ENCODE measurements around the gene ROR2. TPM values are rescaled to one million over a fixed set of nuclear protein-coding genes. Genes with fewer than 3 reads are reported as not detected.

The ROR2 gene
- total and polyA plus RNA-seq, 4 donors = 2.7 to 32.3 (median 9.2) TPM

DNA sequence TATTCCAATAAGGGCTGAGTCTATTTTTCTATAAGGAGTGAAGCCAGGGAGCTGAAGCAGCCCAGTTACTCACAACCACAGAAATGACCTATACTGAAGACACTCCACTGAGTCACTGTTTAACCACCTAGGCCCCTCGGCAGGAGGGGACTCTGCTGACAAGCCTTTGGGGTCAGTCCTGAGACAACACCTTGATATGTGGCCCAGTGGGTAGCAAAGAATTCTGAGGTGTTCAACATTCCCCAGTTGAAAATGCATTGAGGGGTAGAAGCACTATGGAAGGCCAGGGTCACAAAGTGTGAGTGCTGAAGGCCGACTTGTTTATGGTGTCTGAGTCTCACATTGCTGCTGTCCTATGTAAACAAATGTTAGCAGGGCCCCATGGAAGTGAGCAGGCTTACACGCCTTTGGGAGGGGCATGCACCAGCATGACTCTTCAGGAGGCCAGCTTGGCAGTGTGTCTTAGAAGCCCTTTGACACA, 413.8 kb downstream of the ROR2 start:
- no peak overlapping the region for H3K9ac ChIP-seq (ENCODE audit: insufficient read depth in 1 of 2, low read length in 2 of 2)
- TF ChIP-seq, protein P1, sequence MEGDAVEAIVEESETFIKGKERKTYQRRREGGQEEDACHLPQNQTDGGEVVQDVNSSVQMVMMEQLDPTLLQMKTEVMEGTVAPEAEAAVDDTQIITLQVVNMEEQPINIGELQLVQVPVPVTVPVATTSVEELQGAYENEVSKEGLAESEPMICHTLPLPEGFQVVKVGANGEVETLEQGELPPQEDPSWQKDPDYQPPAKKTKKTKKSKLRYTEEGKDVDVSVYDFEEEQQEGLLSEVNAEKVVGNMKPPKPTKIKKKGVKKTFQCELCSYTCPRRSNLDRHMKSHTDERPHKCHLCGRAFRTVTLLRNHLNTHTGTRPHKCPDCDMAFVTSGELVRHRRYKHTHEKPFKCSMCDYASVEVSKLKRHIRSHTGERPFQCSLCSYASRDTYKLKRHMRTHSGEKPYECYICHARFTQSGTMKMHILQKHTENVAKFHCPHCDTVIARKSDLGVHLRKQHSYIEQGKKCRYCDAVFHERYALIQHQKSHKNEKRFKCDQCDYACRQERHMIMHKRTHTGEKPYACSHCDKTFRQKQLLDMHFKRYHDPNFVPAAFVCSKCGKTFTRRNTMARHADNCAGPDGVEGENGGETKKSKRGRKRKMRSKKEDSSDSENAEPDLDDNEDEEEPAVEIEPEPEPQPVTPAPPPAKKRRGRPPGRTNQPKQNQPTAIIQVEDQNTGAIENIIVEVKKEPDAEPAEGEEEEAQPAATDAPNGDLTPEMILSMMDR (IDR thresholded peaks at IDR 0.05; ENCODE audit: control extremely low read depth, extremely low read depth) = no peak
- no peak overlapping the region for H3K27ac ChIP-seq (ENCODE audit: low read depth in 1 of 2, low read length in 1 of 2)
- H3K36me3 ChIP-seq (ENCODE audit: control insufficient read depth in 4 of 4, insufficient read depth in 4 of 4, low read length in 4 of 4) = no peaks in the 10 kb centered on the region
- H3K4me3 ChIP-seq = no peak overlapping the region
- H3K27me3 ChIP-seq (ENCODE audit: control insufficient read depth in 3 of 3, insufficient read depth in 3 of 3, low read length in 2 of 3) = peaks cover 0 to 3% (median 0%) of the 10 kb centered on the region in 3 donors
- peaks cover 0 to 3% (median 0%) of the 10 kb centered on the region in 5 donors for H3K4me1 ChIP-seq (ENCODE audit: control insufficient read depth in 5 of 5, insufficient read depth in 5 of 5, low read length in 5 of 5)
- no peaks in the 10 kb centered on the region for H3K9me3 ChIP-seq (ENCODE audit: control insufficient read depth in 4 of 4, insufficient read depth in 3 of 4, low read length in 3 of 4)
- DNase-seq = peak in 2 of 3 donors; percentile 17 to 41
- ATAC-seq (ENCODE audit: insufficient read depth, low FRiP score) = no peak
- WGBS, 2 donors = 39 to 61% methylated on average over 3 of the region's 3 CpGs

DNA sequence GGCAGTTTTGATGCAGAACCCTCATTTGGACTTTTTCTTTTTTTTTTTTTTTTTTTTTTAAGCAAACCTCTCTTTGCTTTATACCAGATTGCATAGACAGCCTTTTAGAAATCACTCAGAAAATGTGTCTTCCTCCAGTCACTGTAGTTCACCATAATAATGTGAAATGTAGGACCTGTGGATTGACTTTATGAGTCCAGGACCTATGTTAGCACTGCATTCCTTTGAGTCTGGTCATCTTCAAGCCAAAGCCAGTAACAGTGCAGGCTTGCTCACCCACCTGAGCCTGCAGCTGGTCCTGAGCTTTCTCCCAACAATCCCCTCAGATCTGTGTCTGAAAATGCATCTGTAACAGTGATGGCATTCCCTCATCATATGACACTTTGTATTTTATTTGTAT, 415.7 kb downstream of the ROR2 start:
- Histone ChIP-seq H3K36me3 (ENCODE audit: control insufficient read depth in 4 of 4, insufficient read depth in 4 of 4, low read length in 4 of 4) (no peaks in the 10 kb centered on the region), H3K9ac (ENCODE audit: insufficient read depth in 1 of 2, low read length in 2 of 2) (no peak overlapping the region), H3K4me1 (ENCODE audit: control insufficient read depth in 5 of 5, insufficient read depth in 5 of 5, low read length in 5 of 5) (peaks cover 0 to 12% (median 8%) of the 10 kb centered on the region in 5 donors), H3K9me3 (ENCODE audit: control insufficient read depth in 4 of 4, insufficient read depth in 3 of 4, low read length in 3 of 4) (no peaks in the 10 kb centered on the region), H3K27me3 (ENCODE audit: control insufficient read depth in 3 of 3, insufficient read depth in 3 of 3, low read length in 2 of 3) (peaks cover 0 to 3% (median 0%) of the 10 kb centered on the region in 3 donors), H3K27ac (ENCODE audit: low read depth in 1 of 2, low read length in 1 of 2) (no peak overlapping the region), H3K4me3 (no peak overlapping the region)
- TF ChIP-seq, protein P1 (IDR thresholded peaks at IDR 0.05; ENCODE audit: control extremely low read depth, extremely low read depth) = no peak
- DNase-seq (no peak), ATAC-seq (ENCODE audit: insufficient read depth, low FRiP score) (no peak)

DNA sequence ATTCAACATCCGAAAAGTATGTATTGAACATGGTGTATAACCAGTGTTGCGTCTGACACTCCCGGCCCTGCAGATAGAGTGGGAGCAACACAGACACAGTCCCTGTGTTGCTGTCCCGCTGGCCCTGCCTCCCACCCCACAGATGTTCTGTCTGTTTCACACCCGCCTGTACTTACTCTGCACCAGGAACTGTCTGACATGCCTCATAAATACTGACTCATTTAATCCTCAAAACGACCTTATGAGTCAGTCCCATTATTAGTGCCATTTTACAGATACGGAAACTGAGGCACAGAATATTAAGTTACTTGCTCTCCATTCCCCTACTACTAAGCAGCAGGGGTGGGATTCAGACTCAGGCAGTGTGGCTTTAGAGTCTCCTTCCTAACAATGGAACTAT, 416.6 kb downstream of the ROR2 start:
- 86 to 89% methylated on average over 7 of the region's 7 CpGs for WGBS, 2 donors
- Histone ChIP-seq H3K36me3 (ENCODE audit: control insufficient read depth in 4 of 4, insufficient read depth in 4 of 4, low read length in 4 of 4) (no peaks in the 10 kb centered on the region), H3K27ac (ENCODE audit: low read depth in 1 of 2, low read length in 1 of 2) (no peak overlapping the region), H3K9ac (ENCODE audit: insufficient read depth in 1 of 2, low read length in 2 of 2) (no peak overlapping the region), H3K4me1 (ENCODE audit: control insufficient read depth in 5 of 5, insufficient read depth in 5 of 5, low read length in 5 of 5) (peaks cover 0 to 12% (median 8%) of the 10 kb centered on the region in 5 donors), H3K27me3 (ENCODE audit: control insufficient read depth in 3 of 3, insufficient read depth in 3 of 3, low read length in 2 of 3) (peaks cover 0 to 3% (median 0%) of the 10 kb centered on the region in 3 donors), H3K4me3 (no peak overlapping the region), H3K9me3 (ENCODE audit: control insufficient read depth in 4 of 4, insufficient read depth in 3 of 4, low read length in 3 of 4) (no peaks in the 10 kb centered on the region)
- ATAC-seq (ENCODE audit: insufficient read depth, low FRiP score) (no peak), DNase-seq (no peak)
- TF ChIP-seq, protein P1 (IDR thresholded peaks at IDR 0.05; ENCODE audit: control extremely low read depth, extremely low read depth) = no peak

DNA sequence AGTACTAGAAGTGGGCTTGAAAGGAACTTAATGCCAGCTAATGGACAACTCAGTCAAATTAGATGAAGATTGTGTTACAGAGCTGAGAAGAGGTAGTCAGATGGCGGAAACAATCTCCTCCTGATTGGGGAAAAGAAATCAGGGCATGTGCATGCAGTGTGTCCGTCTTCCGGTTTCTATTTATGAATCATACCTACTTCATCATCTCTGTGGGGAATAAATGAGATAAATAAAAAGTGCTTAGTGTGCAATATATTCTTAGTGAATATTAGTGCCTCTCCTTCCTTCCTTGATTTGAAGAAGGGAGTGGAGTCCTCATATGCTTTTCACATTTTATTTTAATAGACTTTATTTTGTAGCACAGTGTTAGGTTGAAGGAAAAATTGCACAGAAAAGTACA, 417.7 kb downstream of the ROR2 start:
- peaks cover 0 to 12% (median 8%) of the 10 kb centered on the region in 5 donors for H3K4me1 ChIP-seq (ENCODE audit: control insufficient read depth in 5 of 5, insufficient read depth in 5 of 5, low read length in 5 of 5)
- H3K9me3 ChIP-seq (ENCODE audit: control insufficient read depth in 4 of 4, insufficient read depth in 3 of 4, low read length in 3 of 4) = peaks cover 0 to 2% (median 0%) of the 10 kb centered on the region in 4 donors
- DNase-seq = no peak
- ATAC-seq (ENCODE audit: insufficient read depth, low FRiP score) = no peak
- no peak overlapping the region for H3K4me3 ChIP-seq
- H3K27me3 ChIP-seq (ENCODE audit: control insufficient read depth in 3 of 3, insufficient read depth in 3 of 3, low read length in 2 of 3) = peaks cover 0 to 3% (median 0%) of the 10 kb centered on the region in 3 donors
- 86 to 87% methylated on average over 3 of the region's 3 CpGs for WGBS, 2 donors
- TF ChIP-seq, protein P1 (IDR thresholded peaks at IDR 0.05; ENCODE audit: control extremely low read depth, extremely low read depth) = no peak
- no peak overlapping the region for H3K27ac ChIP-seq (ENCODE audit: low read depth in 1 of 2, low read length in 1 of 2)
- H3K9ac ChIP-seq (ENCODE audit: insufficient read depth in 1 of 2, low read length in 2 of 2) = no peak overlapping the region
- no peaks in the 10 kb centered on the region for H3K36me3 ChIP-seq (ENCODE audit: control insufficient read depth in 4 of 4, insufficient read depth in 4 of 4, low read length in 4 of 4)

Data from lung (tissue), 12 donors.